Measurements from ENCODE around the gene ZFC3H1.

GRCh38 chr12:71587012-71587411 lies 76.6 kb downstream of the ZFC3H1 start:
- no peak for TF ChIP-seq EZH2 (IDR thresholded peaks at IDR 0.05)
- no peak for TF ChIP-seq POLR2AphosphoS5 (IDR thresholded peaks at IDR 0.05; ENCODE audit: borderline replicate concordance, low read depth, low read length)
- no peak for TF ChIP-seq FOXP2 (optimal IDR thresholded peaks at IDR 0.05; ENCODE audit: control extremely low read depth, extremely low read length, insufficient read depth)
